Amniotic epithelial cell (primary cell): ENCODE results near the gene PLCB2.
A peak's percentile ranks its signal among the peaks of the same experiment; 100 is the strongest.

ENCODE experiments used
- DNase-seq: peaks from one replicate; pipeline ENCODE4 v3.0.0-alpha.2; 2010; ENCODE audit warnings: low read depth

Gene PLCB2

GRCh38 chr15:40323953-40324937, 16.5 kb upstream of the PLCB2 start:
- DNase-seq: no peak

GRCh38 chr15:40323239-40323952, 15.7 kb upstream of the PLCB2 start, which contains the start of gene INAFM2:
Gene INAFM2 (plus strand): TSS chr15:40323692. CDS start chr15:40324056, 364 bp downstream.
- DNase-seq: peak; percentile 92

- DNase-seq: no peak
Measured at GRCh38 chr15:40322531-40323238, 14.9 kb upstream of the PLCB2 start.

- peak; percentile 66 for DNase-seq
Measured at GRCh38 chr15:40320931-40321371, 13.2 kb upstream of the PLCB2 start.

GRCh38 chr15:40320409-40320808, 12.7 kb upstream of the PLCB2 start:
- DNase-seq: no peak

- no peak for DNase-seq
Measured at GRCh38 chr15:40317580-40317979, 9.8 kb upstream of the PLCB2 start.

- DNase-seq: no peak
Measured at GRCh38 chr15:40316931-40317330, 9.2 kb upstream of the PLCB2 start.

- DNase-seq: no peak
Measured at GRCh38 chr15:40314723-40315276, 7.1 kb upstream of the PLCB2 start.

GRCh38 chr15:40313531-40314398, 6.0 kb upstream of the PLCB2 start:
- DNase-seq: no peak

- DNase-seq: no peak
Measured at GRCh38 chr15:40312370-40313158, 4.8 kb upstream of the PLCB2 start.

- DNase-seq: no peak
Measured at GRCh38 chr15:40310993-40311392, 3.3 kb upstream of the PLCB2 start.

GRCh38 chr15:40310001-40310959, 2.5 kb upstream of the PLCB2 start:
- no peak for DNase-seq

- no peak for DNase-seq
Measured at GRCh38 chr15:40309344-40309862, 1.7 kb upstream of the PLCB2 start.

- no peak for DNase-seq
Measured at GRCh38 chr15:40306908-40307307, 827 bp downstream of the PLCB2 start.

- no peak for DNase-seq
Measured at GRCh38 chr15:40306371-40306770, 1.4 kb downstream of the PLCB2 start.

- DNase-seq: no peak
Measured at GRCh38 chr15:40305281-40305680, 2.5 kb downstream of the PLCB2 start.

GRCh38 chr15:40303576-40303975, 4.2 kb downstream of the PLCB2 start:
- no peak for DNase-seq

GRCh38 chr15:40302981-40303380, 4.8 kb downstream of the PLCB2 start:
- DNase-seq: no peak
